GM20431 (cell line): ENCODE results near the gene OBSCN.

Experiments used
- in situ Hi-C: fragments of 300-500 bp; cut with MseI, MboI; formaldehyde crosslinking; loops from one replicate; pipeline ENCODE4 v1.15.0; 2020; ENCODE audit warnings: low sequenced_read_pairs; ENCODE audit not compliant: unreplicated experiment

OBSCN gene

GRCh38 chr1:228345201-228345930, 137.5 kb downstream of the OBSCN start:
- in situ Hi-C loops, result no loop called here

DNA sequence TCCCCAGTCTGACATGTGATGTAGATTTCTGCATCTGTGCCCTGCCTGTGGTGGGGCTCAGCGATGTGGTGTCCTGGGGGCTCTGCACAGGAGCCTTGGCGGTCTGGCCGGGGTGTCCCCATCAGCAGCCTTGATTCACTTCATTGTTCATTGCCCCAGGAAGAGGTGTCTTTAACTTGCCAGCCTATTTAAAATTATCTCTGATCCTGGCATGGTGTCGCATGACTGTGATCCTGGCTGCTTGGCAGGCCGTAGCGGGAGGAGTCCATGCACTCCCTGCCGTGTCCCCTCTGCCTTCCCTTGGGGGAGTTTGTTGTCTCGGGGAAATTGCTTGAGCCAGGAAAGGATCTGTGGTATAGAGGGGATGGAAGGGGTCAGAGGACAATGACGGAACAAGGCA, 138.9 kb downstream of the OBSCN start:
- in situ Hi-C loops, result no loop called here

DNA sequence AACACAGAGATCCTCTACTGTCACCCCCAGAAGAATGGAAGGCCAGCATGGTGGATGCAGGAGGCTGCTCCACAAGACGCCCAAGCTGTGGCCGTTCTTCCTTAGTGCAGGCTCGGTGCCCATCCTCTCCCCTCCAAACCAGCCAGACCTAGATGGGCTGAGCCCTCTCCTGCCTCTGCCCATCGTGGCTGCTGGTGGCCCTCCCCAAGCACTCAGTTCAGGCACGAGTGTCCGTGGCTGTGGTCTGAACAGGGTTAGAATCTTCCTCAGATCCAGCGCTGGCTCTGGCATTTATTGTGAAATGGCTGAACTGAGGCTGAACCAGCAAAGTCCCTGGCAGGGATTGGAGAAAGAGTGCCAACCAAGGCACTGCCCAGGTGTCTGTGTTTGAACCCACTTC, 139.3 kb downstream of the OBSCN start:
- in situ Hi-C loops, result no loop called here

GRCh38 chr1:228348708-228349467, 141.0 kb downstream of the OBSCN start:
- in situ Hi-C loops, result no loop called here

DNA sequence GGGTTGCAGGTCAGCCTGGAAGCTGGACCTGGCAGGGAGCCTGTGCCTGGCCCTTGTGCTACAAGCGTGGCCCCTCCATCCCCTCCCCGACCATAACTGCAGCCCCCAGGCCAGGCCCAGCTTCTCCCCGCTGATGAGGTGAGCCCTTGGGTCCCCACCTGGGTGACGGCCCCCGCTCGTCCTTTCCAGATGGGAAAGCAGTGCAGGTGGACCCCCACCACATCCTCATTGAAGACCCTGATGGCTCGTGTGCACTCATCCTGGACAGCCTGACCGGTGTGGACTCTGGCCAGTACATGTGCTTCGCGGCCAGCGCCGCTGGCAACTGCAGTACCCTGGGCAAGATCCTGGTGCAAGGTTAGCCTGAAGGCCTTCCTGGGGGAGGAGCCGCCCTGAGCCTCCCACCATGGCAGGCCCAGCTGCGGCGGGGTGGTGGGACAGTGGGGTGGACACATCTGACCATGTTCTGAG, 141.9 kb downstream of the OBSCN start:
- in situ Hi-C loops, result no loop called here

GRCh38 chr1:228350179-228350742, 142.4 kb downstream of the OBSCN start:
- in situ Hi-C loops, result no loop called here

DNA sequence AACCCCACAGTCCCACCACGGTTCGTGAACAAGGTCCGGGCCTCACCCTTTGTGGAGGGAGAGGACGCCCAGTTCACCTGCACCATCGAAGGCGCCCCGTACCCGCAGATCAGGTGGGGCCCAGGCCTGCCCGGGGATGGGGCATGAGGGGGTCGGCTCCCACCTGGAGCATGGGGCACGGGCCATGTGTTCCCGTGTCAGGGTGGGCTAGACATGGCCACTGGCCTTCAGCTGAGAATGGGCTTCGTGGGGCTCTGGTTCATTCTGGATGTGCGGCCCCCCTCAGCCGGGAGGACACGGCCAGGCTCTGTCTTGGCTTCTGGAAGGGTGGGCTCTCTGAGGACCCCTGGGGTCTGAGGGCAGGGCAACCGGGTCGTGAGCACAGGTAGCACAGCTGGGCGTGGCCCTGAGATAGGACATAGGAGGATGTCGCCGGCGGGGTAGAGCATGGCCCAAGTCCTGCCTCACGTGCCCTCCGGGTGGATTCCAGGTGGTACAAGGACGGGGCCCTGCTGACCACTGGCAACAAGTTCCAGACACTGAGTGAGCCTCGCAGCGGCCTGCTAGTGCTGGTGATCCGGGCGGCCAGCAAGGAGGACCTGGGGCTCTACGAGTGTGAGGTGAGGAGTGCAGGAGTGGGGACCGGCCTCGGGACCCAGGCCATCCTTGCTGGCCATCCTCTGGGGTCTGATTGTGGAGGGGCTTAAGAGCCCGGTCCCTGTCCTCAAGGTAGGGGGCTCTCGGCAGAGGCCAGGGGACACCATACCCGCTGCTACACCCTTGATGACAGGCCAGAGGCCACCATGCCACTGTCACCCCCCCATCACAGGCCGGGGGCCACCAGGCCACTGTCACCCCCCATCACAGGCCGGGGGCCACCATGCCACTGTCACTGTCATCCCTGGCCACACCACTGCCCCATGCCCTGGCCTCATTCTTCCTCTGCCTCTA, 143.3 kb downstream of the OBSCN start:
- in situ Hi-C loops, result no loop called here

DNA sequence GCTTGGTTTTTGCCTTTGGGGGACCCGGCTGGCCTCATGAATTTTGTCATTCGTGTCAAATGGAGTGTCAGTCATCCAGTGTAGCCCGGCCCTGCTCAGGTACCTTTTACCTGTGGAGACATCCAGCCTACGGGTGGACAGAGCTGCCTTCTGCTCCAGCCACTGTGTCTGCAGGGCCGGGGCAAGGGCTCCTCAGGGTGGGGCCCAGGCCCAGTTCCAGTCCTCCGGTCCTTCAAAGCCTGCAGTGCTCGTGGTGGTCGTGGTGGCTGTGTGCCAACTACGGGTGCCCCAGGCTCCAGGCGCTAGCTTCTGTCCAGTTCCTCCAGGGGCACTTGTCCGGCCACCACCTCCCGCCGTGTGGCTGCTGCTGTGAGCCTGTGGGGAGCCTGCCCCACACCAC, 144.0 kb downstream of the OBSCN start:
- in situ Hi-C loops, result no loop called here

- in situ Hi-C loops, result no loop called here
Observed at GRCh38 chr1:228352677-228353481, 145.0 kb downstream of the OBSCN start.

DNA sequence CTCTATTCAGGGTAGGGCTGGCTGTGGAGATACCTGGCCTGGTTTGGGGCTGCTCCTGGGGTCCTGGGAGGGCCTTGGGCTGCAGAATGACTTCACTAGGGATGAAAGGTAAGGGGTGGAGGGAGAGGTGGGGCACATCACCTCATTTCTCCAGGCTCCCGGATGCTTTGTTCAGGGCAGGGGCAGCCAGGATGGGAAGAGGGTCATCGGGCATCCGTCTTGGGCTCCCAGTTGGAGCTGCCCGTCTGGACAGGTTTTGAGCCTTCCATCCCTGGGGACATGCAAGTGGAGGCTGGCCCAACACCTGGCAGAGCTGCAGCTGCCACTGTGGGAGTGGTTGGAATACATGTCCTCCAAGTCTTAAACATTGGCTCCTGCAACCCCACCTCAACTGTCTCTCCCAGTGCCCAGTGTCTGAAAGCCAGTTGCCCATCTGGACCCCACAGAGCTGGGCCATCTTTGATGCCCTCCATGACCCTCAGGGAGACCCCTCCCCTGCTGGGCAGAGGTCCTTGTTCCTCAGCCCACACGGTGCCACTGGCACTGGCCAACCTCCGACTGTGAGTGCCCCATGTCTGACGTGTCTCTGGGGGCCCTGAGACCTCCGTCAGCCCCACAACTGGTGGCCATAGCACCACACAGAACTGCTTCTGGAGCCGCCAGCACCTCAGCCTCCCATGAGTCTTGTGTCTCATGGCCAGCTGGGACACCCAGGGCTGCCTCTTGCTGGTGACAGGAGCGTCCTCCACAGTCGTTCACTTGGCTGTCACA, 145.9 kb downstream of the OBSCN start:
- in situ Hi-C loops, result no loop called here

DNA sequence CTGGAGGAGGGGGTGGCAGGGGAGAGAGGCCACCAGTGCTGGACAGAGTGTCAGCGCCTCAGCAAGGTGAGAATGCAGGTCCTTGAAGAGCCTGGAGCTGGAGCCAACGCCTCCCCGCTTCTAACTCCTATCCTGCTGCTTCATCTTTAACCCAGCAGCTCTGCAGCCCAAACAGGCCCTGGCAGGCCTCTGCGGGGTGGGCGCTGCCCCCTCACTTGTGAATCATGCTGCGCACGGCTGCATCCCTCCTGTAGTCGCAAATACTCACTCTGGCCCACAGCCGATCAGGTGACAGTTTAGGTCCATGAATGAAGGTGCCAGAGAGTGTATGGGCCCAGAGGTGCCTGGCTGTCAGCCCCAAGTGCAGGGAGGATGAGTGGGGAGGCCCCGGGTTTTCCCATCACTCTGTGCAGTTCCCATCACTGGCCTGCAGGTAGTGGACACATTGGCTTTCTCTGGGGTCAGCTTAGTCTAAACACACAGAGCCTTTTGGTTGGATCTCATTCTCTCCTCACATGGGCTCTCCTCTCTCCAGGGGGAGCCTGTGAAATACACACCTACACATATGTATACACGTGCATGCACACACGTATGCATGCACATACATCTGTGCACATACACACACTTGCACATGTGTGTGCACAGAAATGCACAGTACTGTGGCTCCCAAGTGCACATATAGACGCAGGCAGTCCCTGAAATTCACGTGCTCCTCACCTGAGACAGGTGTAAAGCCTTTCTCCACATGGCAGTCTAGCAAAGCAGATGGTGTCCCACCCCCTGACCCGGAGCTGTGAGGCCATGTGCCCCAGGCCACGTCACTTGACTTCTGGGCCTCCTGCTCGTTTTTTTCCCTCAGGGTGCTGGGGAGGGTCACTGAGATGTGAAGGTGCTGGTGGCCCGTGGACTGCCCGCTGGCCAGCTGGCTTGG, 146.8 kb downstream of the OBSCN start:
- in situ Hi-C loops, result no loop called here

- in situ Hi-C loops, result no loop called here
Observed at GRCh38 chr1:228356897-228357680, 149.2 kb downstream of the OBSCN start.

DNA sequence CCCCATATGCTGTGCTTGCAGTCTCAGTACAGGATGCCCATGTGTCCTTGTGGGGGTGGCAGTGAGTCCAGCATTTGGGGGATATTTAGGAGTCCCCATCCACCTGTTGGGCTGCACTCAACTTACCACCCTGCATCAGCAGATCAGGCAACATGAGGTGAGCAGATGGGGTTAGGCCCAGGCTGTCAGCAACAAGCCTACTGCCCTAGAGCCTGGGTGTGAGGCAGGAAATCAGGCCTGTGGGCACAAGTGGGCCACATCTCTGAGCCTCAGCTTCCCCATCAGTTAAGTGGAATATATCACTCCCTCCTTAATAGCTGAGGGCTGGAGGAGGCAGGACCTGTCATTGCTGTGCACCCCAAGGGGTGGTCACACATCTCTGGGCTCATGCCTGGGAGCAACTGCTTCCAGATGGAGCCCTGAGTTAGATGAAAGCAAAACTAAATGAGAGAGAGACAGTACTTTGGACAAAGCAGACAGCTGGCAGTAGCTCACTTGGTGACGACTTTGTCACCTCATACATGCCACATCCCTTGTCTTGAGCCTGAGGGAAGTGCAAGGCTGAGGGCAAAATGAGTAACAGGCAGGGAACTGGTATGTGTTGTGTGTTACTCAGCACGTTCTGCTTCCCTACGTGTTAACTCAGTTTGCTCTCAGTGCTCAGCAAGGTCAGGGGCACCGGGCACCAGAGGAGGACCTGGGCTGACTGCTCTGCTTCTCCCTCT, 150.4 kb downstream of the OBSCN start:
- in situ Hi-C loops, result no loop called here

DNA sequence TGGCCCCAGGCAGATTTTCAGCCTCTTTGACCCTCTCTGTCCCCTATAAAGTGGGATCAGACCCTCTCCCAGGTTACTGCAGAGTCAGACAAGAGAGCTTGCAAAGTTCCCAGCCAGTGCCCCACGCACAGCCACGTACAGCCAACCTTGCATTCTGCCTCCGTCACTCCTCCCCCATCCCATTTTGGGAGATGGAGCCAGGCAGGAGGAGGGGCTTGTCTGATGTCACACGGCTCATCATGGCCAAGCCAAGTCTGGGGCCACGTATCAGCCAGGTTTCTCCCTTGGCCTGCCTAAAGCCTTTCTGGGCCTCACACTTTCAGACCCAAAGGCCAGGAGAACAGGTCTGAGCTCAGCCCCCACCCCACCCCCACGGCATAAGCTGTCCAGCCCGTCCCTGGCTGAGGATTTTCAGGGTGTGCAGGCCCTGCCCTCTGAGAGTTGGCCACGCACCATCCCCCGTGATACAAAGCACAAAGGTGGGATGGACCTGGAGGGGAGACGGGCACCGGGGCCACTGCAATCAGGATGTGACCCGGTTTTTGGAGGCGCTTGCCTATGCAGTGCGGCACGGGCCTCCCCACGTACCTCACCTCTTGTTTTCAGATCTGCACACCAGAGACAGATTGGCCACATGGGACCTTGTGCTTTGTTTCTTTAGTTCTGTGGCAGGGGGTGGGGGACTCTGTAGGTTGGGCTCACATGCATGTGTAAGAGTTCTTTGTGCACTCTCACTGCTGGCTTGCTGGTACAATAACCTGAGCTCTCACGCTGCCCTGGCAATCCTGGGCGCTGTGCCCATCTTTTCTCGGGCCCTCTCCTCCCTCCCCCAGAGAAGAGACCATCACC, 151.1 kb downstream of the OBSCN start:
- in situ Hi-C loops, result no loop called here
